ENCODE data around the gene ABCB10. TPM values are rescaled to one million over a fixed set of nuclear protein-coding genes. Genes with fewer than 3 reads are reported as not detected.

Gene ABCB10
- total RNA-seq, 4 donors from 2014 or later = 16.5 to 41.0 (median 20.9) TPM

DNA sequence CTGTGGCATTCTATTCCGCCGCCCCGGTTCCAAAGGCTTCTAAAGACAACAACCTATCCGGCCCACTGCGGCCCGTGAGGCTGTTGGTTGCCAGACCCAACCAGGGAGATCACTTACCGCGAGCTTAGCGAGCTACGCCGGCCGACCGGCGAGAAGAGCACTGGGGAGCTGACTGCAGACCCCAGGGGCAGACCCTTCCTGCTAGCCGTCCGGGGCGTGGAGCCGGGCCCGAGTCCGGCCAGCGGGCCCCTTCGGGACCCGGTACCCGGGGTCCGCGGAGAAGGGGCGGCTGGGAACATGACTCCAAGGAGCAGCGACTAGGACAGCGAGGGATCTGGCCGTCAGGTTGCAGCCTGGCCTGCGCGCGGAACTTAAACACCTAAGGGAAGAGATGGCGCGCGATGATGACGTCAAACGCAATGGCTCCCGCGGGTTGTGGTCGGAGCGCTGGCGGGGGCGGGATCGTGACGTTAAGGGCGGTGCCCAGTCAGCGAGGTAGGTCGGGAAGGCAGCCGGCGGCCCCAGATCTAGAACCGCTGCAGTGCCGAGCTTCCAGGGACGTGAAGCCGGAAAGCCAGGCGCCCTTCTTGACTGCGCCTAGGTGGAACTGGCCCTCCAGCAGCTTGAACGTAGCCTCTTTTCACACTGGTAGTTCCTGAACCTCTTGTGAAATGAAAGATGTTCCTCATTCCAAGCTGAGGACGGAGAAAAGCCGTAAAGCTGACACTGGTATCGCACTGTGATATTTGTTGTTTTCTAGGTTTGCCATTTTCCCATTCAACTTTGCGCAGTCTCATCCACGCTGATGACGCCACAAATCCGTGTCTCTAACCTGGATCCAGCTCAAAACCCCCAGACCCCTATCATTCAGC is 50.3 kb downstream of the ABCB10 start, which contains the start of gene NUP133:
Gene NUP133, minus strand, starts transcription at position 391 of the 872 bp plus-strand sequence. Its CDS starts 92 bp downstream, at position 299.
- peaks cover 0 to 12% (median 2%) of the 10 kb centered on the region in 4 donors for H3K4me1 ChIP-seq
- peak within 1 kb of the TSS; percentile 89 to 94 (median 93) for H3K27ac ChIP-seq
- TF ChIP-seq, protein P1, sequence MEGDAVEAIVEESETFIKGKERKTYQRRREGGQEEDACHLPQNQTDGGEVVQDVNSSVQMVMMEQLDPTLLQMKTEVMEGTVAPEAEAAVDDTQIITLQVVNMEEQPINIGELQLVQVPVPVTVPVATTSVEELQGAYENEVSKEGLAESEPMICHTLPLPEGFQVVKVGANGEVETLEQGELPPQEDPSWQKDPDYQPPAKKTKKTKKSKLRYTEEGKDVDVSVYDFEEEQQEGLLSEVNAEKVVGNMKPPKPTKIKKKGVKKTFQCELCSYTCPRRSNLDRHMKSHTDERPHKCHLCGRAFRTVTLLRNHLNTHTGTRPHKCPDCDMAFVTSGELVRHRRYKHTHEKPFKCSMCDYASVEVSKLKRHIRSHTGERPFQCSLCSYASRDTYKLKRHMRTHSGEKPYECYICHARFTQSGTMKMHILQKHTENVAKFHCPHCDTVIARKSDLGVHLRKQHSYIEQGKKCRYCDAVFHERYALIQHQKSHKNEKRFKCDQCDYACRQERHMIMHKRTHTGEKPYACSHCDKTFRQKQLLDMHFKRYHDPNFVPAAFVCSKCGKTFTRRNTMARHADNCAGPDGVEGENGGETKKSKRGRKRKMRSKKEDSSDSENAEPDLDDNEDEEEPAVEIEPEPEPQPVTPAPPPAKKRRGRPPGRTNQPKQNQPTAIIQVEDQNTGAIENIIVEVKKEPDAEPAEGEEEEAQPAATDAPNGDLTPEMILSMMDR (IDR thresholded peaks at IDR 0.05) = no peak
- peak; percentile 87 to 97 for TF ChIP-seq POLR2A (IDR thresholded peaks at IDR 0.05)
- H3K36me3 ChIP-seq = peaks cover 0 to 2% (median 0%) of the 10 kb centered on the region in 3 donors
- H3K9me3 ChIP-seq = no peaks in the 10 kb centered on the region
- no peaks in the 10 kb centered on the region for H3K27me3 ChIP-seq
- peak; percentile 99 to 100 (median 100) for DNase-seq
- H3K4me3 ChIP-seq = peak within 1 kb of the TSS; percentile 75 to 94 (median 83)

- TF ChIP-seq, protein P1 (IDR thresholded peaks at IDR 0.05) = no peak
- TF ChIP-seq POLR2A (IDR thresholded peaks at IDR 0.05) = no peak
- H3K27me3 ChIP-seq = no peaks in the 10 kb centered on the region
- H3K9me3 ChIP-seq = no peaks in the 10 kb centered on the region
- peak overlapping the region; percentile 75 to 94 (median 83) for H3K4me3 ChIP-seq
- H3K27ac ChIP-seq = peak overlapping the region; percentile 89 to 94 (median 93)
- H3K4me1 ChIP-seq = peaks cover 0 to 12% (median 2%) of the 10 kb centered on the region in 4 donors
- H3K36me3 ChIP-seq = peaks cover 0 to 7% (median 0%) of the 10 kb centered on the region in 3 donors
- DNase-seq = no peak
These were observed 51.0 kb downstream of the ABCB10 start for GRCh38 chr1:229507502-229507901.

- Histone ChIP-seq H3K27ac (no peak overlapping the region), H3K4me1 (peaks cover 0 to 12% (median 2%) of the 10 kb centered on the region in 4 donors), H3K9me3 (no peaks in the 10 kb centered on the region), H3K27me3 (no peaks in the 10 kb centered on the region), H3K36me3 (peaks cover 0 to 9% (median 0%) of the 10 kb centered on the region in 3 donors), H3K4me3 (no peak overlapping the region)
- DNase-seq = no peak
- TF ChIP-seq, protein P1 (IDR thresholded peaks at IDR 0.05) = no peak
- TF ChIP-seq POLR2A (IDR thresholded peaks at IDR 0.05) = no peak
These were observed 51.9 kb downstream of the ABCB10 start for GRCh38 chr1:229506633-229507032.

DNA sequence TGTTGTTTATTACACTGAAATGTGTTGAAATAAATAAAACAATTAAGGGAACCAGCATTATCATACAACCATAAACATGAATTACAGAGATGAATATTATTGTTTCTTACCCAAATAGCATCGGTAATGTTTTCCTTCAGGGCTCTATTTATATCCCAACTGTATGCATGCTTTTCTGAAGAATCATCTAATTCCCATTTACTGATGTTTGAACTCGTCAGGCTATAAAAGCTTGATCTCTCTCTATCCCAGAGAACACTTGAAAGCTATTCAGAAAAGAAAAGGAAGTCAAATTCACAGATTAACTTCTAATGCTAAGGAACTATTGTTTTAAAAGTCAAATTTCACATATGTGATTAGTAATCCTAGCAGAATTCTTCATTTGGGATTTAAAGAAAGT is 62.7 kb downstream of the ABCB10 start:
- no peaks in the 10 kb centered on the region for H3K27me3 ChIP-seq
- no peak for DNase-seq
- H3K4me1 ChIP-seq = no peaks in the 10 kb centered on the region
- TF ChIP-seq, protein P1 (IDR thresholded peaks at IDR 0.05) = no peak
- no peak overlapping the region for H3K4me3 ChIP-seq
- H3K36me3 ChIP-seq = peaks cover 0 to 91% (median 0%) of the 10 kb centered on the region in 3 donors
- H3K27ac ChIP-seq = no peak overlapping the region
- no peaks in the 10 kb centered on the region for H3K9me3 ChIP-seq

- Histone ChIP-seq H3K4me1 (no peaks in the 10 kb centered on the region), H3K36me3 (peaks cover 0 to 88% (median 0%) of the 10 kb centered on the region in 3 donors), H3K27ac (no peak overlapping the region), H3K4me3 (no peak overlapping the region), H3K9me3 (no peaks in the 10 kb centered on the region), H3K27me3 (no peaks in the 10 kb centered on the region)
- no peak for DNase-seq
- no peak for TF ChIP-seq POLR2A (IDR thresholded peaks at IDR 0.05)
- TF ChIP-seq, protein P1 (IDR thresholded peaks at IDR 0.05) = no peak
These were observed 71.3 kb downstream of the ABCB10 start for GRCh38 chr1:229487181-229487580.

Data from Peyer's patch (tissue), 4 donors.